Fibroblast of skin of left biceps (primary cell): ENCODE data around the gene RBMS3.
"Not testable (repeated sequence)": the region's sequence is repeated elsewhere in the genome, so short reads cannot be mapped to it uniquely, and the experiment has no call there.

ENCODE experiments used
- DNase-seq, 2 experiments: peaks; one replicate each; pipeline ENCODE4 v3.0.0-alpha.2; 2013; ENCODE audit warnings: low read depth in 2 of 2

RBMS3 gene

DNA sequence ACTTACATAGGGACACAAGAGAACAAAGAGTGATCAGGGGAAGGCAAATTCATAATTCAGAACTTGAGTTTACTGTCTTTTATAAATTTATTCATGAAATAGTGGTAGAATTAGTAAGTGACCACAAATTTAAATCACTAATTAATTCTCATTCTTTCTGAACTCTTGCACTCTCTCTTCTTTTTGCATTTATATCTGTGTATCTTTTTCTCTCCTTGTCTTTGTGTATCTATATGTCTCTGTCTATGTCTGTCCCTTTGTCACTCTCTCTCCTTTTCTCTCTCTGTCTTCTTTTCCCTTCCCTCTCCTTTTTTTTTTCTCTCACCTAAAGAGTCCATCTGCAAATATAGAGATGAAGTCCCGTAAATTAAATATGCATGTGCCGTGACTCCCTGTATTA, 31.5 kb downstream of the RBMS3 start:
- DNase-seq: no peak

- peak; percentile 85 to 89 for DNase-seq
Observed at GRCh38 chr3:29312960-29313452, 32.1 kb downstream of the RBMS3 start.

- DNase-seq: no peak
Observed at GRCh38 chr3:29313981-29314726, 33.3 kb downstream of the RBMS3 start.

GRCh38 chr3:29314727-29315088, 33.8 kb downstream of the RBMS3 start:
- DNase-seq: no peak

GRCh38 chr3:29317659-29318173, 36.8 kb downstream of the RBMS3 start:
- no peak for DNase-seq

GRCh38 chr3:29318251-29318650, 37.4 kb downstream of the RBMS3 start:
- DNase-seq: no peak

GRCh38 chr3:29319262-29319661, 38.4 kb downstream of the RBMS3 start:
- no peak for DNase-seq

DNA sequence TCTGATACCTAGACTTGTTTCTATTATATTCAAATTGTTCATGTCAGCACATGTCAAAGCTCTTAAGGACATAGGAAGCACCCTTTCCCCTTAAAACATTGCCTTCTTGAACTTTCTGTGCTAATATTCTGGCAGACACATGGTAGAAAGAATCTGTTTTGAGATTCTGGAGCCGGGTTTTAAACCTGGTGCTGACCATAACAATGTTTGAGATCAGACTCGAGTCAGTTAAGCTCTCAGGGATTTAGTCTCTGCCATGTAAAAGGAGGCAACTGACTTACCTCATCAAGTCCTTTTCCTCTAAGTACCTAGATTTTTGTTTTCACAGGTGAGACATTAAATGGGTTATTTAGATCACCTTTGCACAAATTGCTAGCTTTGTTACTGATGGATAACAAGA, 38.9 kb downstream of the RBMS3 start:
- DNase-seq: no peak

DNA sequence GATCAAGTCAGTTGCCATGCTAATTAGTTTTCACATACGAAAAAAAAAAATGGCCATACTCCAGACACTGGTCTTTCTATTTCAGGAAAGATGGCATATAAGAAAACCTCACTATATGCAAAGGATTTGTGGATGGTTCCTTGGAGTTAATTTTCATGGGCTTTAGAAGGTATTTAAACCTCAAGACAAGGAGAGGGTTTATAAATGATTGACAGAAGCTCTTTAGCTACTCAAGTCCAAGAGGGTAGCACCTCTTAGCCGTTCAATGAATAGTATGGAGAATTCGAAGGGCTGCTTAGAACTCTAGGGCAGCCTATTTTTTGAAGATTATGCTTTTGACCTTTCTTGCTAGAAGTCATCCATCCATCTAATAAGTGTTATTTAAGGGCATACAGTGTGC, 41.7 kb downstream of the RBMS3 start:
- no peak for DNase-seq

- no peak for DNase-seq
Observed at GRCh38 chr3:29324180-29324651, 43.3 kb downstream of the RBMS3 start.

DNA sequence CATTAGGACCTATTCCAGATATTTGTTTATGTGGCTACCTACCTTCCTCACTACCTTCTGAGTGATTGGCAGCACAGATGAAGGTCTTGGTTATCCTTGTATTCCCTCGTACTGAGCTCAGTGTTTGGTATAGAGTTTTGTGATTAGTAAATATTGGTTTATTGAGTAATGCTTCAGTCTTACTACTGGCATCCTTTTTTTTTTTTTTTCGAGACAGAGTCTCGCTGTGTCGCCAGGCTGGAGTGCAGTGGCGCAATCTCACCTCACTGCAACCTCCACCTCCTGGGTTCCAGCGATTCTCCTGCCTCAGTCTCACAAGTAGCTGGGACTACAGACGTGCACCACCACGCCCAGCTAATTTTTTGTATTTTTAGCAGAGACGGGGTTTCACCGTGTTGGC, 45.7 kb downstream of the RBMS3 start:
- not testable (repeated sequence) for DNase-seq

DNA sequence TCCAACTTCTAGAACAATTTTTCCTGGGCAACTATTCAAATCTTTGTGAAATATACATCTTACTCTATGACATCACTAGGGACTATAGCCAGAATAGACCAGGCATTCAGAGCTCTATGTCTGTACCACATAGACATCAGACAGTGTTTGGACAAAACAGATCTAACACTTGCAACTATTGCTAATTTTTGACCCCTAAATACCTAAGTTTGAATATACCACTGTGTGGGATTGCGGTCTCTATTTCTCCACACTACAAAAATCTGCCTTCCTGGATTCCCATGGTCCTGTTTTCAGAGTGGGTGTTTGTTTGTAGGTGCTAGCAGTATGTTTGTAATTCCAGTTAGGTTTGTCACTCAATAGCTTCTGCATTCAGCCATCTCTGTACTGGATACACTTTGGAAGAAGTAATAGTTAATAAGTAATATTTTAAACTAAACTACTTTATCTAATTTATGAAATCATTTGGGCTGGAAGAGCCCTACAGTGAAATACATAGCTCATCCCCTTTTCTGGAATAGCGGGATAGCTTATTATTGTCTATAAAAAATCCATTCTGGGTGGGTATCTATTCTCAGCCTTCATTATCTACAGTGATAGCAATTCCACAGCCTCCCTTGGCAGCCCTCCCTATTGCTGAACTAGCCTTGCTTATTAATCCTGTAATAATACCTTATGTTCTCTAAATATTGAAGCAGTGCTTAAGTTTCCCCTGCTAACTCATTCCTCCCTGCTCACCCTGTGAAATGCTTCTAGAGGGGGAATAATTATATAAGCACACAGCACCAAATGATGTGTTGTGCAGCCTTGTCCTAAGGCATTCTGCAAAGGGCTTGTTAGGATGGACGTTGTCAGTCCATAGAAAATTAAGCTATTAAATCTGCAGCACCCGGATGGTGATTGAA, 49.4 kb downstream of the RBMS3 start:
- no peak for DNase-seq

DNA sequence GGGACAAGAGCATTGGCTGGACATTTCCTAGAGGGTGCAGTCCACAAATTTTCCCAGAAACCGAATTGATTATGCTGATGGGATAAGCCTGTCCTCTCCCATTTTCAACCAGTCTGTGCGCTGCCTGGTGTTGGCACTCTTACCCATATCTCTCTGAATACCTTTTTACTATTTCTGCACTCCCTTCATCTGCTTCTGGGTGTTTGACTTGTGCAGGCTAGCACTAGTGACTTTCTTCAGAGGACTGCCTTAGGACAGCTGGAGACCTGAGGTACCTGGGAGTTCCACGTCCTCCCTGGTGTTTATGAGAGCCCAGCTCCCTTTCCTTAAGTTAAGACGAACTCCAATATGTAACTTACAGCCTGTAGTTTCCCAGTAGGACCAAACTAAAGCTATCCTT, 50.2 kb downstream of the RBMS3 start:
- no peak for DNase-seq

GRCh38 chr3:29331456-29332194, 50.8 kb downstream of the RBMS3 start:
- DNase-seq: no peak

- no peak for DNase-seq
Observed at GRCh38 chr3:29332195-29332637, 51.3 kb downstream of the RBMS3 start.

DNA sequence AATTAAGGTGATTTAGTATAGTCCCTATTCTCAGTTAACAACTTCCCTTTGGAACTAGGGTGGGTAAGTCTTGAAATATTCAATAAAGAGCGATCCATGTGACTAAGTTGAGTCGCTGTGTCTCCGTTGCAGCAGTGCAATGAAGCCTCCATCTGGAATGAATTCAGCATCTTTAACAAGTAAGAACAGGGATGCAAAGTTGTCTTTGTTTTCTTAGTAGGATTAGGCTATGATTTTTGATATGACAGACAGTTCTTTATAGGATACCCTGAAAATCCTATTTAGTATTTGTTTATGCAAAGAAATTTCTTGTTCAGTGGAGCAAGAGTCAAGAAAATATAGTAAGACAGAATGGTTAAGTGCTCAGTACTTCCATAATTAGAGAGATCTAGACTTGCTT, 52.7 kb downstream of the RBMS3 start:
- no peak for DNase-seq

DNA sequence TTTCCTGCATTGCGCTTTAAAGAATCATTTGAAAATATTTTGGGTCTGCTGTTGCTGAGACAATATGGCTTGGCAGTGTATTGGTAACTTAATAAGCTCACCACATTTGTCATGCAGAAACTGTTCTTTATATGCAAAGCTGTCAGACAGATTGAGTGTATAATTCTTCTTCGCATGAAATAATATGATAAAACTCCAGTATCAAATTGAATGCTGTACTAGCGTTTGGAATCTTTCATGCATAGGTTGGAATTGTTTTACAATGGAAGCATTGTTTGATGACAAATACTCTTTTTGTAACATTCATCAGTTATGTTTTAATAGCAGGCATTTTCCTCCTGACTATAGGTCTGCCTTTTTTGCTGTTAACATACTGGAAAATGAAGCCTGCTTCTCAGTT, 53.8 kb downstream of the RBMS3 start:
- no peak for DNase-seq

DNA sequence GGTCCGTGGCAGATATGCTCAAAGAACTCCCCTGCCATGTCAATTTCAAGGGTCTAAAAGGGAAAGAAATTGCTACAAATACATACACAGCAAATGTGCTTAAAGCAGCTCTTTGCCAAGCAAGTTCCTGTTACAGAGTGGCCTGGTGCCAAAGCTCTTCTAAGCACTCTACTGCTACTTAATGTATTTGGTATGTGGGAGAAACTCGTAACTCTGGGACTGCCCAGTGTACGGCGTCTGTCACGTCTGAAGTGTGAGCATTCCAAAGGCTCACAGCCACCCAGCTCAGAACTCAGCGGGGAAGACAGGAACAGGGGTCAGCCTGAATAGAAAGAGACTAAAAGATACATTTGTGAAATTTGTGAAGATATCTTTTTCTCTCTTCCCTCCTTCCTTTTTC, 54.6 kb downstream of the RBMS3 start:
- peak; percentile 95 to 96 for DNase-seq

DNA sequence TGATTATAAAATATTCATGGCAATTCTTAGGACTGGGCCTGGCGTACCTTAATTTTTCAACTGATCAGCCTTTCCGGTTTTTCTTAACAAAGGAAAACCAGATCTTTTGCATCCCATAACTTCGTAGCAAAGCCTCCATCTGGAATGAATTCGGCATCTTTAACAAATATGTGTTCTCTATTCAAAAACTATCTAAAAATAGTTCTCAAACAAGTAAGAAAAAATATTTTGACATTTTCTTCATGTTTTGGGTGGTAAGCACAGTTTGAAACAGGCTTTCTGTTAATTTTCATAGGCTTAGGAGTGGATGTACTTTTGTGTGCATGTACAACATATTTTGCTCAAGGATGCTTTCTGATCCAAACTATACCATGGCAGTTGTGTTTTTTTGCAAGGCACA, 55.1 kb downstream of the RBMS3 start:
- no peak for DNase-seq

- DNase-seq: no peak
Observed at GRCh38 chr3:29337565-29337964, 56.7 kb downstream of the RBMS3 start.

- DNase-seq: no peak
Observed at GRCh38 chr3:29338377-29338776, 57.5 kb downstream of the RBMS3 start.
